Activated naive CD4-positive, alpha-beta T cell treated with anti-CD3 and anti-CD28 coated beads, Interleukin-2, amount 50 U/mL, for 24 hours (primary cell): ENCODE measurements around the gene TESK2.
"Not testable (repeated sequence)": the region's sequence is repeated elsewhere in the genome, so short reads cannot be mapped to it uniquely, and the experiment has no call there.

Experiments
- H3K27ac Mint-ChIP-seq: one replicate; pipeline ENCODE4 v1.8.0; 2021; ENCODE audit warnings: mild to moderate bottlenecking, mixed read lengths
- H3K27me3 Mint-ChIP-seq: one replicate; pipeline ENCODE4 v1.8.0; 2021; ENCODE audit warnings: mixed read lengths
- H3K36me3 Mint-ChIP-seq: one replicate; pipeline ENCODE4 v1.8.0; 2021; ENCODE audit warnings: mixed read lengths
- H3K4me1 Mint-ChIP-seq: one replicate; pipeline ENCODE4 v1.8.0; 2021; ENCODE audit warnings: mixed read lengths
- H3K4me3 Mint-ChIP-seq: one replicate; pipeline ENCODE4 v1.8.0; 2021; ENCODE audit warnings: mild to moderate bottlenecking, mixed read lengths
- H3K9me3 Mint-ChIP-seq: one replicate; pipeline ENCODE4 v1.8.0; 2021; ENCODE audit warnings: mixed read lengths

Gene TESK2

GRCh38 chr1:45490626-45491486, at the start of gene TESK2:
Gene TESK2, minus strand, starts transcription at chr1:45491163. Its CDS starts 33,378 bp downstream, at chr1:45457785.
- H3K27ac Mint-ChIP-seq = no peak within 1 kb of the TSS
- H3K9me3 Mint-ChIP-seq = no peaks in the 10 kb centered on the region
- no peaks in the 10 kb centered on the region for H3K36me3 Mint-ChIP-seq
- H3K27me3 Mint-ChIP-seq = no peaks in the 10 kb centered on the region
- H3K4me1 Mint-ChIP-seq = peaks cover 13% of the 10 kb centered on the region
- no peak within 1 kb of the TSS for H3K4me3 Mint-ChIP-seq

GRCh38 chr1:45536886-45537285, 45.9 kb upstream of the TESK2 start:
- H3K9me3 Mint-ChIP-seq = no peaks in the 10 kb centered on the region
- H3K27me3 Mint-ChIP-seq = no peaks in the 10 kb centered on the region
- H3K27ac Mint-ChIP-seq = no peak overlapping the region
- no peak overlapping the region for H3K4me3 Mint-ChIP-seq
- peaks cover 4% of the 10 kb centered on the region for H3K4me1 Mint-ChIP-seq
- no peaks in the 10 kb centered on the region for H3K36me3 Mint-ChIP-seq

GRCh38 chr1:45535988-45536766, 45.2 kb upstream of the TESK2 start:
- no peaks in the 10 kb centered on the region for H3K9me3 Mint-ChIP-seq
- no peak overlapping the region for H3K4me3 Mint-ChIP-seq
- peaks cover 4% of the 10 kb centered on the region for H3K4me1 Mint-ChIP-seq
- no peak overlapping the region for H3K27ac Mint-ChIP-seq
- H3K27me3 Mint-ChIP-seq = no peaks in the 10 kb centered on the region
- no peaks in the 10 kb centered on the region for H3K36me3 Mint-ChIP-seq

- Mint-ChIP-seq H3K27me3 (no peaks in the 10 kb centered on the region), H3K9me3 (no peaks in the 10 kb centered on the region), H3K27ac (no peak overlapping the region), H3K36me3 (no peaks in the 10 kb centered on the region), H3K4me3 (no peak overlapping the region), H3K4me1 (peaks cover 4% of the 10 kb centered on the region)
Observed at GRCh38 chr1:45531873-45532272, 40.9 kb upstream of the TESK2 start.

GRCh38 chr1:45530632-45531135, 39.7 kb upstream of the TESK2 start:
- H3K9me3 Mint-ChIP-seq = no peaks in the 10 kb centered on the region
- H3K27ac Mint-ChIP-seq = no peak overlapping the region
- no peaks in the 10 kb centered on the region for H3K4me1 Mint-ChIP-seq
- H3K4me3 Mint-ChIP-seq = no peak overlapping the region
- no peaks in the 10 kb centered on the region for H3K36me3 Mint-ChIP-seq
- no peaks in the 10 kb centered on the region for H3K27me3 Mint-ChIP-seq

GRCh38 chr1:45526135-45526644, 35.2 kb upstream of the TESK2 start:
- Mint-ChIP-seq H3K27ac (no peak overlapping the region), H3K4me1 (peaks cover 22% of the 10 kb centered on the region), H3K27me3 (no peaks in the 10 kb centered on the region), H3K36me3 (no peaks in the 10 kb centered on the region), H3K9me3 (no peaks in the 10 kb centered on the region), H3K4me3 (no peak overlapping the region)

- H3K27me3 Mint-ChIP-seq, H3K9me3 Mint-ChIP-seq, H3K27ac Mint-ChIP-seq, H3K36me3 Mint-ChIP-seq, H3K4me3 Mint-ChIP-seq: not testable (repeated sequence)
- H3K4me1 Mint-ChIP-seq = peaks cover 27% of the 10 kb centered on the region
Observed at GRCh38 chr1:45523975-45524374, 33.0 kb upstream of the TESK2 start.

GRCh38 chr1:45523516-45523915, 32.6 kb upstream of the TESK2 start:
- not testable (repeated sequence) for H3K27me3 Mint-ChIP-seq, H3K4me3 Mint-ChIP-seq, H3K9me3 Mint-ChIP-seq, H3K36me3 Mint-ChIP-seq
- Mint-ChIP-seq H3K27ac (peak overlapping the region; percentile 52), H3K4me1 (peaks cover 32% of the 10 kb centered on the region)

- Mint-ChIP-seq H3K4me1 (peaks cover 33% of the 10 kb centered on the region), H3K9me3 (no peaks in the 10 kb centered on the region), H3K27ac (peak overlapping the region; percentile 95), H3K36me3 (peaks cover 1% of the 10 kb centered on the region), H3K27me3 (no peaks in the 10 kb centered on the region), H3K4me3 (peak overlapping the region; percentile 97)
Observed at GRCh38 chr1:45522324-45523104, 31.6 kb upstream of the TESK2 start.

GRCh38 chr1:45521413-45522323, 30.7 kb upstream of the TESK2 start, which contains the start of gene PRDX1:
Gene PRDX1, minus strand, starts transcription at chr1:45521884. Its CDS starts 2,841 bp downstream, at chr1:45519043.
- peaks cover 2% of the 10 kb centered on the region for H3K36me3 Mint-ChIP-seq
- peak within 1 kb of the TSS; percentile 95 for H3K27ac Mint-ChIP-seq
- peak within 1 kb of the TSS; percentile 97 for H3K4me3 Mint-ChIP-seq
- H3K4me1 Mint-ChIP-seq = peaks cover 37% of the 10 kb centered on the region
- H3K27me3 Mint-ChIP-seq = no peaks in the 10 kb centered on the region
- H3K9me3 Mint-ChIP-seq = no peaks in the 10 kb centered on the region

GRCh38 chr1:45519774-45520173, 28.8 kb upstream of the TESK2 start:
- Mint-ChIP-seq H3K36me3 (peaks cover 11% of the 10 kb centered on the region), H3K27ac (peak overlapping the region; percentile 46), H3K4me3 (peak overlapping the region; percentile 97), H3K4me1 (peaks cover 49% of the 10 kb centered on the region)
- H3K27me3 Mint-ChIP-seq, H3K9me3 Mint-ChIP-seq: not testable (repeated sequence)

GRCh38 chr1:45518910-45519309, 27.9 kb upstream of the TESK2 start:
- Mint-ChIP-seq H3K36me3 (peaks cover 12% of the 10 kb centered on the region), H3K4me3 (peak overlapping the region; percentile 97), H3K9me3 (no peaks in the 10 kb centered on the region), H3K27ac (peak overlapping the region; percentile 62), H3K4me1 (peaks cover 49% of the 10 kb centered on the region), H3K27me3 (no peaks in the 10 kb centered on the region)

- H3K36me3 Mint-ChIP-seq = peaks cover 12% of the 10 kb centered on the region
- H3K27ac Mint-ChIP-seq = peak overlapping the region; percentile 62
- H3K27me3 Mint-ChIP-seq, H3K9me3 Mint-ChIP-seq: not testable (repeated sequence)
- peak overlapping the region; percentile 97 for H3K4me3 Mint-ChIP-seq
- peaks cover 46% of the 10 kb centered on the region for H3K4me1 Mint-ChIP-seq
Observed at GRCh38 chr1:45518366-45518765, 27.4 kb upstream of the TESK2 start.

GRCh38 chr1:45516465-45516864, 25.5 kb upstream of the TESK2 start:
- H3K4me1 Mint-ChIP-seq = peaks cover 30% of the 10 kb centered on the region
- H3K9me3 Mint-ChIP-seq = no peaks in the 10 kb centered on the region
- H3K27ac Mint-ChIP-seq = no peak overlapping the region
- no peak overlapping the region for H3K4me3 Mint-ChIP-seq
- peaks cover 15% of the 10 kb centered on the region for H3K36me3 Mint-ChIP-seq
- no peaks in the 10 kb centered on the region for H3K27me3 Mint-ChIP-seq
